OCI-LY1 (cell line): ENCODE measurements around the gene RAD23A.

ENCODE experiments used
- CTCF ChIP-seq: fragments of 200-600 bp; sonication (generic), shearing (Covaris generic); IDR thresholded peaks from 2 replicates; pipeline ENCODE4 v1.5.1; 2017; ENCODE audit warnings: mild to moderate bottlenecking, antibody characterized with exemption, low read length, moderate library complexity, mixed read lengths
- EZH2 ChIP-seq: fragments of 200-600 bp; sonication (generic), shearing (Covaris generic); IDR thresholded peaks from 2 replicates; pipeline ENCODE4 v1.8.0; 2017; ENCODE audit warnings: borderline replicate concordance, mixed run types, mild to moderate bottlenecking, antibody characterized with exemption, low read length, moderate library complexity, mixed read lengths

- TF ChIP-seq EZH2 = no peak
- no peak for TF ChIP-seq CTCF
These were observed 1.5 kb upstream of the RAD23A start for GRCh38 chr19:12944104-12944674.
